Astrocyte of the cerebellum (primary cell): ENCODE data around the gene EZR.

Experiments used
- DNase-seq: peaks from one replicate; pipeline ENCODE4 v3.0.0-alpha.2; 2011; ENCODE audit warnings: low read depth
- H3K4me3 ChIP-seq: 2 replicates; pipeline ENCODE4 v1.5.1; 2011; ENCODE audit warnings: mild to moderate bottlenecking, low read depth, low read length, moderate library complexity
- in situ Hi-C: cut with HindIII; loops from 2 replicates; pipeline ENCODE4 v1.10.0; 2017; ENCODE audit warnings: low sequenced_read_pairs
- TF ChIP-seq, protein P1 (sequence below): IDR thresholded peaks from 2 replicates; pipeline ENCODE4 v1.5.1; 2012; ENCODE audit warnings: low read length, low read depth, moderate library complexity, mild to moderate bottlenecking; ENCODE audit errors: missing control alignments

The EZR gene

DNA sequence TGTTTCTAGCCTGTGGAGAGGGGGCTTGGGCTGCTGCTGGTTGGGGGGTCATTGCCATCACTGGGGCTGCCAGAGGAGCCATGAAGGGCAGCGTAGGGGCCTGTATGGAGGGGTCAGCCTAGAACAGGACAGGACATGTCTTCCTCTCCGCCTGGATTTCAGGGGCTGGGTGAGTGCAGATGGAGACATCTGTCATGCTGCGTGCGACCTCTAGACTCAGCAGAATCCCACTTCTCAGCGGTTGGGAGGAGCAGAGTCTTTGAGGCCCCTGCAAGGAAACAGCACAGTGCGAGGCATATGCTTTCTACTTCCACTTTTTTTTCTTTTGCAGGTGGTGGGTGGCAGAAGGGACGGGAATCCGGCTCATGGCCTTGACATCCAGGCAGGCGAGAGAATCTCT, 67.9 kb downstream of the EZR start:
- TF ChIP-seq, protein P1, sequence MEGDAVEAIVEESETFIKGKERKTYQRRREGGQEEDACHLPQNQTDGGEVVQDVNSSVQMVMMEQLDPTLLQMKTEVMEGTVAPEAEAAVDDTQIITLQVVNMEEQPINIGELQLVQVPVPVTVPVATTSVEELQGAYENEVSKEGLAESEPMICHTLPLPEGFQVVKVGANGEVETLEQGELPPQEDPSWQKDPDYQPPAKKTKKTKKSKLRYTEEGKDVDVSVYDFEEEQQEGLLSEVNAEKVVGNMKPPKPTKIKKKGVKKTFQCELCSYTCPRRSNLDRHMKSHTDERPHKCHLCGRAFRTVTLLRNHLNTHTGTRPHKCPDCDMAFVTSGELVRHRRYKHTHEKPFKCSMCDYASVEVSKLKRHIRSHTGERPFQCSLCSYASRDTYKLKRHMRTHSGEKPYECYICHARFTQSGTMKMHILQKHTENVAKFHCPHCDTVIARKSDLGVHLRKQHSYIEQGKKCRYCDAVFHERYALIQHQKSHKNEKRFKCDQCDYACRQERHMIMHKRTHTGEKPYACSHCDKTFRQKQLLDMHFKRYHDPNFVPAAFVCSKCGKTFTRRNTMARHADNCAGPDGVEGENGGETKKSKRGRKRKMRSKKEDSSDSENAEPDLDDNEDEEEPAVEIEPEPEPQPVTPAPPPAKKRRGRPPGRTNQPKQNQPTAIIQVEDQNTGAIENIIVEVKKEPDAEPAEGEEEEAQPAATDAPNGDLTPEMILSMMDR: no peak
- in situ Hi-C loops: no loop called here
- no peak overlapping the region for H3K4me3 ChIP-seq
- DNase-seq: no peak

GRCh38 chr6:158744986-158745430, 74.2 kb downstream of the EZR start:
- no peak for DNase-seq
- in situ Hi-C loops: no loop called here
- no peak overlapping the region for H3K4me3 ChIP-seq
- TF ChIP-seq, protein P1: no peak

- H3K4me3 ChIP-seq: no peak overlapping the region
- TF ChIP-seq, protein P1: no peak
- in situ Hi-C loops: no loop called here
- DNase-seq: no peak
Measured at GRCh38 chr6:158743033-158743651, 76.0 kb downstream of the EZR start.

GRCh38 chr6:158739673-158740072, 79.5 kb downstream of the EZR start:
- in situ Hi-C loops: no loop called here
- no peak overlapping the region for H3K4me3 ChIP-seq
- DNase-seq: no peak
- TF ChIP-seq, protein P1: no peak

GRCh38 chr6:158737710-158738615, 81.2 kb downstream of the EZR start:
- no peak overlapping the region for H3K4me3 ChIP-seq
- no peak for DNase-seq
- TF ChIP-seq, protein P1: no peak
- in situ Hi-C loops: no loop called here

GRCh38 chr6:158737082-158737709, 82.0 kb downstream of the EZR start:
- no peak overlapping the region for H3K4me3 ChIP-seq
- in situ Hi-C loops: no loop called here
- DNase-seq: no peak
- TF ChIP-seq, protein P1: no peak
